GM21723 (cell line): Measurements from ENCODE around the gene CELF2.

Experiments used
- ATAC-seq: cut with Tn5 transposase; IDR thresholded peaks from one replicate; pipeline ENCODE4 v1.9.1; 2021; ENCODE audit warnings: mild to moderate bottlenecking, moderate library complexity; ENCODE audit not compliant: unreplicated experiment

The CELF2 gene

GRCh38 chr10:11215471-11215870 is 197.8 kb downstream of the CELF2 start:
- no peak for ATAC-seq

GRCh38 chr10:11217521-11217920 is 199.8 kb downstream of the CELF2 start:
- no peak for ATAC-seq

- ATAC-seq = no peak
Observed at GRCh38 chr10:11218395-11218794, 200.7 kb downstream of the CELF2 start.

- ATAC-seq = no peak
Observed at GRCh38 chr10:11219431-11219830, 201.8 kb downstream of the CELF2 start.

GRCh38 chr10:11223081-11223480 is 205.4 kb downstream of the CELF2 start:
- no peak for ATAC-seq

GRCh38 chr10:11223507-11224140 is 206.0 kb downstream of the CELF2 start:
- no peak for ATAC-seq

GRCh38 chr10:11224321-11224720 is 206.6 kb downstream of the CELF2 start:
- no peak for ATAC-seq

- no peak for ATAC-seq
Observed at GRCh38 chr10:11224792-11225416, 207.2 kb downstream of the CELF2 start.

GRCh38 chr10:11225935-11226334 is 208.3 kb downstream of the CELF2 start:
- ATAC-seq = peak; percentile 55

GRCh38 chr10:11227103-11227502 is 209.4 kb downstream of the CELF2 start:
- ATAC-seq = peak; percentile 59

GRCh38 chr10:11229893-11230292 is 212.2 kb downstream of the CELF2 start:
- no peak for ATAC-seq

- no peak for ATAC-seq
Observed at GRCh38 chr10:11230498-11231167, 213.0 kb downstream of the CELF2 start.

- no peak for ATAC-seq
Observed at GRCh38 chr10:11231285-11231684, 213.6 kb downstream of the CELF2 start.

GRCh38 chr10:11232222-11232961 is 214.7 kb downstream of the CELF2 start:
- no peak for ATAC-seq

GRCh38 chr10:11234857-11235531 is 217.3 kb downstream of the CELF2 start:
- no peak for ATAC-seq

GRCh38 chr10:11235771-11236170 is 218.1 kb downstream of the CELF2 start:
- ATAC-seq = no peak

- ATAC-seq = peak; percentile 58
Observed at GRCh38 chr10:11236234-11236633, 218.6 kb downstream of the CELF2 start.

- ATAC-seq = peak; percentile 35
Observed at GRCh38 chr10:11237571-11237970, 219.9 kb downstream of the CELF2 start.

- ATAC-seq = no peak
Observed at GRCh38 chr10:11238893-11239292, 221.2 kb downstream of the CELF2 start.

GRCh38 chr10:11240641-11241040 is 223.0 kb downstream of the CELF2 start:
- no peak for ATAC-seq
